GM23338 (cell line): Measurements from ENCODE around the gene MYL11. TPM values are rescaled to one million over a fixed set of nuclear protein-coding genes. Genes with fewer than 3 reads are reported as not detected.
A peak's percentile ranks its signal among the peaks of the same experiment; 100 is the strongest.

Source experiments
- ATAC-seq: fragments of 200-7000 bp; cut with Tn5 transposase; 3 replicates; pipeline ENCODE4 v1.9.1; 2020
- DNase-seq: peaks from one replicate; pipeline ENCODE4 v3.0.0-alpha.2; 2015; ENCODE audit warnings: low spot score
- H2AFZ ChIP-seq: fragments of 200-600 bp; sonication (generic); 2 replicates; pipeline ENCODE4 v1.8.0; 2016; ENCODE audit warnings: antibody characterized with exemption, mild to moderate bottlenecking, moderate library complexity
- H3F3A ChIP-seq: fragments of 200-600 bp; sonication (generic); replicated peaks from 2 replicates; pipeline ENCODE4 v1.8.0; 2017; ENCODE audit warnings: antibody characterized with exemption, mixed run types, low read depth
- H3K27ac ChIP-seq: fragments of 200-600 bp; sonication (generic); 2 replicates; pipeline ENCODE4 v1.6.1; 2016; ENCODE audit warnings: low read depth
- H3K27me3 ChIP-seq: fragments of 200-600 bp; sonication (generic); 2 replicates; pipeline ENCODE4 v1.8.0; 2016; ENCODE audit warnings: mild to moderate bottlenecking, mixed run types, moderate library complexity; ENCODE audit not compliant: insufficient read depth
- H3K36me3 ChIP-seq: fragments of 200-600 bp; sonication (generic); 2 replicates; pipeline ENCODE4 v1.8.0; 2016; ENCODE audit warnings: mild to moderate bottlenecking; ENCODE audit not compliant: insufficient read depth
- H3K4me1 ChIP-seq: fragments of 200-600 bp; sonication (generic); 2 replicates; pipeline ENCODE4 v1.8.0; 2016; ENCODE audit warnings: mild to moderate bottlenecking, moderate library complexity; ENCODE audit not compliant: insufficient read depth
- H3K4me2 ChIP-seq: fragments of 200-600 bp; sonication (generic); 2 replicates; pipeline ENCODE4 v1.7.1; 2017; ENCODE audit warnings: mixed run types
- H3K4me3 ChIP-seq: fragments of 200-600 bp; sonication (generic); 2 replicates; pipeline ENCODE4 v1.6.1; 2016; ENCODE audit warnings: mixed run types
- H3K79me2 ChIP-seq: fragments of 200-600 bp; sonication (generic); replicated peaks from 2 replicates; pipeline ENCODE4 v1.8.0; 2017; ENCODE audit warnings: mild to moderate bottlenecking; ENCODE audit not compliant: insufficient read depth
- H3K9me2 ChIP-seq: fragments of 200-600 bp; sonication (generic); 2 replicates; pipeline ENCODE4 v1.8.0; 2017; ENCODE audit not compliant: insufficient read depth
- H4K20me1 ChIP-seq: fragments of 200-600 bp; sonication (generic); replicated peaks from 2 replicates; pipeline ENCODE4 v1.8.0; 2017; ENCODE audit warnings: mild to moderate bottlenecking; ENCODE audit not compliant: insufficient read depth
- H3K27ac Mint-ChIP-seq: 2 replicates; pipeline ENCODE4 v1.8.0; 2020; ENCODE audit warnings: inconsistent platforms, mild to moderate bottlenecking, moderate library complexity, mixed read lengths
- H3K27me3 Mint-ChIP-seq: 3 replicates; pipeline ENCODE4 v1.8.0; 2022; ENCODE audit warnings: low read depth, mild to moderate bottlenecking, moderate library complexity, mixed read lengths, inconsistent platforms; ENCODE audit not compliant: insufficient read depth, poor library complexity
- H3K36me3 Mint-ChIP-seq: 3 replicates; pipeline ENCODE4 v1.8.0; 2021; ENCODE audit warnings: low read depth, mild to moderate bottlenecking, inconsistent platforms, moderate library complexity, mixed read lengths
- H3K4me1 Mint-ChIP-seq: 3 replicates; pipeline ENCODE4 v1.8.0; 2020; ENCODE audit warnings: mild to moderate bottlenecking, inconsistent platforms, mixed read lengths
- H3K4me3 Mint-ChIP-seq: 3 replicates; pipeline ENCODE4 v1.8.0; 2021; ENCODE audit warnings: moderate library complexity, mild to moderate bottlenecking, inconsistent platforms, mixed read lengths
- H3K9me3 Mint-ChIP-seq: 3 replicates; pipeline ENCODE4 v1.8.0; 2020; ENCODE audit warnings: moderate library complexity, mild to moderate bottlenecking, inconsistent platforms, mixed read lengths
- CTCF ChIP-seq, 2 experiments: fragments of 200-600 bp in 1 of 2; sonication (generic) in 1 of 2; conservative IDR thresholded peaks; 2 replicates each; pipeline versions ENCODE4 v1.5.1 to v1.6.1; 2016 to 2017; ENCODE audit warnings: antibody characterized with exemption in 2 of 2, low read depth in 2 of 2, mild to moderate bottlenecking in 2 of 2, moderate library complexity in 1 of 2
- ETS1 ChIP-seq: IDR thresholded peaks from 2 replicates; pipeline ENCODE4 v1.6.1; 2016; ENCODE audit warnings: antibody characterized with exemption
- EZH2phosphoT487 ChIP-seq: fragments of 200-600 bp; sonication (generic); IDR thresholded peaks from one replicate; pipeline ENCODE4 v1.8.1; 2018; ENCODE audit warnings: antibody characterized with exemption; ENCODE audit not compliant: unreplicated experiment
- JUNB ChIP-seq: IDR thresholded peaks from one replicate; pipeline ENCODE4 v1.6.1; 2016; ENCODE audit warnings: antibody characterized with exemption; ENCODE audit not compliant: unreplicated experiment
- REST ChIP-seq: IDR thresholded peaks from one replicate; pipeline ENCODE4 v1.6.1; 2018; ENCODE audit warnings: antibody characterized with exemption; ENCODE audit not compliant: unreplicated experiment
- STAT1 ChIP-seq: IDR thresholded peaks from one replicate; pipeline ENCODE4 v1.6.1; 2016; ENCODE audit warnings: antibody characterized with exemption; ENCODE audit not compliant: unreplicated experiment
- ZNF114 ChIP-seq: fragments of 250-450 bp; sonication (Bioruptor Pico); IDR thresholded peaks from 2 replicates; pipeline ENCODE4 v1.5.0; 2020; ENCODE audit warnings: mild to moderate bottlenecking, moderate library complexity
- ZNF331 ChIP-seq: fragments of 250-450 bp; sonication (Bioruptor Pico); IDR thresholded peaks from 2 replicates; pipeline ENCODE4 v1.5.0; 2020; ENCODE audit warnings: low read depth, mild to moderate bottlenecking, moderate library complexity
- ZNF462 ChIP-seq: fragments of 250-450 bp; sonication (Bioruptor Pico); IDR thresholded peaks from 2 replicates; pipeline ENCODE4 v1.5.0; 2020; ENCODE audit warnings: mild to moderate bottlenecking, moderate library complexity
- polyA plus RNA-seq: library from polyadenylated mRNA; unstranded; fragments of >200 nt; fragmentation: Nextera tagmentation; extraction: Ambion mirVana; gene quantifications from 2 replicates; pipeline ENCODE4 v1.2.1, GENCODE V29; 2016
- total RNA-seq: library from RNA; depleted of rRNA; stranded (reverse); fragments of >200 nt; shearing (Covaris generic); gene quantifications from 2 replicates; pipeline ENCODE4 v1.2.3, GENCODE V29; 2014

MYL11 gene
- total and polyA plus RNA-seq, 2 experiments from 2014 or later = 3.5 TPM; not detected in 1

GRCh38 chr16:30354423-30355143 lies 20.0 kb upstream of the MYL11 start:
- peaks cover 21% of the 10 kb centered on the region for H3K4me1 Mint-ChIP-seq

More at GRCh38 chr16:30354423-30355143, 20.0 kb upstream of the MYL11 start:
- TF ChIP-seq REST (no peak), EZH2phosphoT487 (no peak), STAT1 (no peak), ZNF462 (no peak), CTCF (conservative IDR thresholded peaks at IDR 0.05; ENCODE audit: low read depth in 2 of 2) (no peak), ZNF331 (no peak), ZNF114 (CRISPR knock-in tag) (no peak), ETS1 (no peak), JUNB (no peak)
- Histone ChIP-seq H3K79me2 (peaks cover 16% of the 10 kb centered on the region), H3K9me2 (no peaks in the 10 kb centered on the region), H3K4me3 (peak overlapping the region; percentile 100), H3K27ac (peak overlapping the region; percentile 94), H3F3A (0 out of 2 replicates have a peak, but pooled peaks cover 12% of the 10 kb centered on the region), H3K4me1 (peaks cover 3% of the 10 kb centered on the region; the same call in 1 of the 2 replicates), H4K20me1 (no peaks in the 10 kb centered on the region), H3K4me2 (peak overlapping the region; percentile 100), H2AFZ (peak overlapping the region; percentile 41; the same call in 1 of the 2 replicates), H3K36me3 (peaks cover 7% of the 10 kb centered on the region; the same call in 1 of the 2 replicates), H3K27me3 (no peaks in the 10 kb centered on the region)
- peaks cover 62% of the 10 kb centered on the region for H3K36me3 Mint-ChIP-seq
- peaks cover 21% of the 10 kb centered on the region for H3K27me3 Mint-ChIP-seq
- DNase-seq (peak; percentile 63), ATAC-seq (peak; percentile 61)
- peak overlapping the region; percentile 96 for H3K4me3 Mint-ChIP-seq
- peak overlapping the region; percentile 99 for H3K27ac Mint-ChIP-seq
- peaks cover 4% of the 10 kb centered on the region; the same call in 2 of the 3 replicates for H3K9me3 Mint-ChIP-seq
